H1 (cell line): ENCODE results near the gene DSE. TPM values are rescaled to one million over a fixed set of nuclear protein-coding genes. Genes with fewer than 3 reads are reported as not detected.

ENCODE experiments used
- CTBP2 ChIP-seq: IDR thresholded peaks from 2 replicates; pipeline ENCODE4 v1.7.0; 2011; ENCODE audit warnings: borderline replicate concordance, mild to moderate bottlenecking, moderate library complexity, mixed read lengths, low read length; ENCODE audit not compliant: insufficient read depth, insufficient read length
- EGR1 ChIP-seq: IDR thresholded peaks from 2 replicates; pipeline ENCODE4 v1.6.1; 2011; ENCODE audit warnings: low read depth, low read length, borderline replicate concordance
- GTF2F1 ChIP-seq: IDR thresholded peaks from 2 replicates; pipeline ENCODE4 v1.6.1; 2012; ENCODE audit warnings: low read depth, low read length, improper control_type of control experiment, borderline replicate concordance
- NRF1 ChIP-seq: IDR thresholded peaks from 2 replicates; pipeline ENCODE4 v1.6.1; 2011; ENCODE audit warnings: mild to moderate bottlenecking, low read depth, low read length, improper control_type of control experiment
- POLR2AphosphoS5 ChIP-seq: IDR thresholded peaks from 2 replicates; pipeline ENCODE4 v1.6.1; 2011; ENCODE audit warnings: low read depth, low read length
- RAD21 ChIP-seq, 2 experiments: IDR thresholded peaks in 1 of 2; conservative IDR thresholded peaks in 1 of 2; 2 replicates each; pipeline ENCODE4 v1.6.1; 2011; ENCODE audit warnings: low read depth in 2 of 2, low read length in 2 of 2, improper control_type of control experiment in 1 of 2, inconsistent platforms in 1 of 2, mild to moderate bottlenecking in 1 of 2, moderate library complexity in 1 of 2
- SUZ12 ChIP-seq: fragments of 200-600 bp; sonication (generic); IDR thresholded peaks from 2 replicates; pipeline ENCODE4 v1.6.1; 2012; ENCODE audit warnings: mild to moderate bottlenecking, inconsistent platforms, low read length, moderate library complexity, mixed read lengths
- TAF1 ChIP-seq: IDR thresholded peaks from 2 replicates; pipeline ENCODE4 v1.6.1; 2011; ENCODE audit warnings: mild to moderate bottlenecking, low read depth, low read length
- polyA plus RNA-seq, 7 experiments: library from polyadenylated mRNA; depleted of rRNA in 3 of 7; stranded (reverse) in 5 of 7; unstranded in 2 of 7; fragments of >200 nt in 5 of 7; fragments of 200-250 nt in 2 of 7; gene quantifications; 1 replicate in 5 of 7; 2 replicates in 1 of 7; 4 replicates in 1 of 7; pipeline versions ENCODE4 v1.2.1 to v1.2.3, GENCODE V29; 2011 to 2013; ENCODE audit warnings: missing spikeins in 2 of 7, mixed read lengths in 2 of 7
- total RNA-seq: library from RNA; stranded (reverse); fragmentation: NEBNext Ultra II Directional; extraction: Animal tissue kit (Norgen Biotek cat#: 25700); gene quantifications from 2 replicates; pipeline ENCODE4 v1.2.1, GENCODE V29; 2021

Gene DSE
- total and polyA plus RNA-seq, 2 of the 8 experiments (the other 6 are each of a cell fraction or from before 2014, with no cell fraction given) = 32.5 to 94.4 TPM

GRCh38 chr6:116422238-116422637 lies 51.5 kb downstream of the DSE start (continued):
- no peak for TF ChIP-seq RAD21 (IDR thresholded peaks at IDR 0.05 in 1 of 2, conservative IDR thresholded peaks at IDR 0.05 in 1 of 2; ENCODE audit: low read depth in 2 of 2, low read length in 2 of 2)
- TF ChIP-seq NRF1 = no peak
- TF ChIP-seq GTF2F1 = no peak
- TF ChIP-seq POLR2AphosphoS5 = no peak
- no peak for TF ChIP-seq SUZ12
- TF ChIP-seq TAF1 = no peak
- no peak for TF ChIP-seq CTBP2
- TF ChIP-seq EGR1 = no peak
